Activated T-helper 17 cell treated with anti-CD3 and anti-CD28 coated beads, Interleukin-2, amount 50 U/mL, for 72 hours (primary cell): Measurements from ENCODE around the gene RDM1. TPM values are rescaled to one million over a fixed set of nuclear protein-coding genes. Genes with fewer than 3 reads are reported as not detected.

Source experiments
- ATAC-seq: fragments of 150-1000 bp; cut with Tn5 transposase; replicated peaks from 2 replicates; pipeline ENCODE4 v1.10.0; 2021; ENCODE audit warnings: mild to moderate bottlenecking, moderate library complexity
- H3K27ac Mint-ChIP-seq: one replicate; pipeline ENCODE4 v1.8.0; 2022; ENCODE audit warnings: mixed read lengths
- H3K27me3 Mint-ChIP-seq: one replicate; pipeline ENCODE4 v1.8.0; 2022; ENCODE audit warnings: mixed read lengths
- H3K36me3 Mint-ChIP-seq: one replicate; pipeline ENCODE4 v1.8.0; 2022; ENCODE audit warnings: low read depth, mild to moderate bottlenecking, mixed read lengths
- H3K4me1 Mint-ChIP-seq: one replicate; pipeline ENCODE4 v1.8.0; 2022; ENCODE audit warnings: mixed read lengths
- H3K4me3 Mint-ChIP-seq: one replicate; pipeline ENCODE4 v1.8.0; 2022; ENCODE audit warnings: mild to moderate bottlenecking, mixed read lengths
- H3K9me3 Mint-ChIP-seq: one replicate; pipeline ENCODE4 v1.8.0; 2022; ENCODE audit warnings: mixed read lengths
- total RNA-seq, 2 donors: library from RNA; stranded (reverse); gene quantifications; one replicate each; pipeline ENCODE4 v1.2.3, GENCODE V29; 2022

RDM1 gene
- total RNA-seq, 2 donors from 2014 or later = 2.0 to 4.3 TPM

- Mint-ChIP-seq H3K9me3 (no peaks in the 10 kb centered on the region), H3K36me3 (no peaks in the 10 kb centered on the region), H3K4me3 (no peak overlapping the region), H3K27ac (no peak overlapping the region), H3K27me3 (peaks cover 4% of the 10 kb centered on the region), H3K4me1 (no peaks in the 10 kb centered on the region)
- ATAC-seq = no peak
Observed at GRCh38 chr17:35915153-35915964, 15.2 kb downstream of the RDM1 start.

- no peaks in the 10 kb centered on the region for H3K36me3 Mint-ChIP-seq
- no peaks in the 10 kb centered on the region for H3K4me1 Mint-ChIP-seq
- ATAC-seq = no peak
- no peak overlapping the region for H3K4me3 Mint-ChIP-seq
- H3K27ac Mint-ChIP-seq = no peak overlapping the region
- peaks cover 4% of the 10 kb centered on the region for H3K27me3 Mint-ChIP-seq
- no peaks in the 10 kb centered on the region for H3K9me3 Mint-ChIP-seq
Observed at GRCh38 chr17:35914354-35914753, 16.2 kb downstream of the RDM1 start.

- ATAC-seq = no peak
- Mint-ChIP-seq H3K36me3 (no peaks in the 10 kb centered on the region), H3K9me3 (no peaks in the 10 kb centered on the region), H3K4me1 (peaks cover 5% of the 10 kb centered on the region), H3K27ac (no peak overlapping the region), H3K4me3 (no peak overlapping the region), H3K27me3 (peaks cover 4% of the 10 kb centered on the region)
Observed at GRCh38 chr17:35913609-35914008, 17.0 kb downstream of the RDM1 start.

- Mint-ChIP-seq H3K4me1 (peaks cover 5% of the 10 kb centered on the region), H3K27me3 (peaks cover 4% of the 10 kb centered on the region), H3K27ac (no peak overlapping the region), H3K4me3 (no peak overlapping the region), H3K9me3 (no peaks in the 10 kb centered on the region), H3K36me3 (no peaks in the 10 kb centered on the region)
- no peak for ATAC-seq
Observed at GRCh38 chr17:35912942-35913341, 17.6 kb downstream of the RDM1 start.

- Mint-ChIP-seq H3K36me3 (no peaks in the 10 kb centered on the region), H3K9me3 (no peaks in the 10 kb centered on the region), H3K4me1 (peaks cover 5% of the 10 kb centered on the region), H3K27me3 (peaks cover 4% of the 10 kb centered on the region), H3K27ac (no peak overlapping the region), H3K4me3 (no peak overlapping the region)
- ATAC-seq = no peak
Observed at GRCh38 chr17:35912339-35912912, 18.1 kb downstream of the RDM1 start.

GRCh38 chr17:35909408-35909807 is 21.2 kb downstream of the RDM1 start:
- peaks cover 5% of the 10 kb centered on the region for H3K4me1 Mint-ChIP-seq
- no peak for ATAC-seq
- H3K9me3 Mint-ChIP-seq = no peaks in the 10 kb centered on the region
- no peak overlapping the region for H3K4me3 Mint-ChIP-seq
- H3K27ac Mint-ChIP-seq = no peak overlapping the region
- no peaks in the 10 kb centered on the region for H3K36me3 Mint-ChIP-seq
- peaks cover 3% of the 10 kb centered on the region for H3K27me3 Mint-ChIP-seq

GRCh38 chr17:35907691-35908090 is 22.9 kb downstream of the RDM1 start:
- H3K4me1 Mint-ChIP-seq = peaks cover 5% of the 10 kb centered on the region
- H3K27ac Mint-ChIP-seq = no peak overlapping the region
- no peak for ATAC-seq
- no peak overlapping the region for H3K4me3 Mint-ChIP-seq
- H3K36me3 Mint-ChIP-seq = no peaks in the 10 kb centered on the region
- no peaks in the 10 kb centered on the region for H3K9me3 Mint-ChIP-seq
- H3K27me3 Mint-ChIP-seq = peaks cover 3% of the 10 kb centered on the region

- Mint-ChIP-seq H3K27me3 (peaks cover 3% of the 10 kb centered on the region), H3K4me3 (no peak overlapping the region), H3K27ac (no peak overlapping the region), H3K36me3 (no peaks in the 10 kb centered on the region), H3K4me1 (peaks cover 5% of the 10 kb centered on the region), H3K9me3 (no peaks in the 10 kb centered on the region)
- ATAC-seq = no peak
Observed at GRCh38 chr17:35906926-35907637, 23.5 kb downstream of the RDM1 start.

GRCh38 chr17:35906191-35906925 is 24.2 kb downstream of the RDM1 start:
- no peak overlapping the region for H3K27ac Mint-ChIP-seq
- no peaks in the 10 kb centered on the region for H3K36me3 Mint-ChIP-seq
- H3K9me3 Mint-ChIP-seq = no peaks in the 10 kb centered on the region
- ATAC-seq = no peak
- peaks cover 3% of the 10 kb centered on the region for H3K27me3 Mint-ChIP-seq
- peaks cover 5% of the 10 kb centered on the region for H3K4me1 Mint-ChIP-seq
- H3K4me3 Mint-ChIP-seq = no peak overlapping the region

GRCh38 chr17:35903451-35903850 is 27.1 kb downstream of the RDM1 start:
- Mint-ChIP-seq H3K27me3 (peaks cover 16% of the 10 kb centered on the region), H3K27ac (no peak overlapping the region), H3K36me3 (no peaks in the 10 kb centered on the region), H3K4me3 (no peak overlapping the region), H3K9me3 (no peaks in the 10 kb centered on the region), H3K4me1 (no peaks in the 10 kb centered on the region)
- ATAC-seq = no peak

GRCh38 chr17:35901631-35902175 is 28.9 kb downstream of the RDM1 start:
- Mint-ChIP-seq H3K27ac (no peak overlapping the region), H3K4me3 (no peak overlapping the region), H3K36me3 (no peaks in the 10 kb centered on the region), H3K4me1 (no peaks in the 10 kb centered on the region), H3K27me3 (peaks cover 19% of the 10 kb centered on the region), H3K9me3 (no peaks in the 10 kb centered on the region)
- ATAC-seq = no peak

- Mint-ChIP-seq H3K9me3 (no peaks in the 10 kb centered on the region), H3K27me3 (peaks cover 19% of the 10 kb centered on the region), H3K4me1 (no peaks in the 10 kb centered on the region), H3K27ac (no peak overlapping the region), H3K4me3 (peak overlapping the region; percentile 41), H3K36me3 (no peaks in the 10 kb centered on the region)
- ATAC-seq = no peak
Observed at GRCh38 chr17:35900708-35901480, 29.7 kb downstream of the RDM1 start.

- Mint-ChIP-seq H3K9me3 (no peaks in the 10 kb centered on the region), H3K4me1 (peaks cover 4% of the 10 kb centered on the region), H3K4me3 (peak overlapping the region; percentile 41), H3K27ac (no peak overlapping the region), H3K27me3 (peaks cover 17% of the 10 kb centered on the region), H3K36me3 (no peaks in the 10 kb centered on the region)
- no peak for ATAC-seq
Observed at GRCh38 chr17:35900280-35900679, 30.3 kb downstream of the RDM1 start.
